H1 (cell line): ENCODE data around the gene PEX5L. TPM values are rescaled to one million over a fixed set of nuclear protein-coding genes. Genes with fewer than 3 reads are reported as not detected.

ENCODE experiments used
- CHD1 ChIP-seq: IDR thresholded peaks from 2 replicates; pipeline ENCODE4 v1.6.1; 2012; ENCODE audit warnings: low read depth, low read length, improper control_type of control experiment
- SP2 ChIP-seq: IDR thresholded peaks from 2 replicates; pipeline ENCODE4 v1.6.1; 2012; ENCODE audit warnings: mild to moderate bottlenecking, low read length, inconsistent platforms
- polyA plus RNA-seq, 7 experiments: library from polyadenylated mRNA; depleted of rRNA in 3 of 7; stranded (reverse) in 5 of 7; unstranded in 2 of 7; fragments of >200 nt in 5 of 7; fragments of 200-250 nt in 2 of 7; gene quantifications; 1 replicate in 5 of 7; 2 replicates in 1 of 7; 4 replicates in 1 of 7; pipeline versions ENCODE4 v1.2.1 to v1.2.3, GENCODE V29; 2011 to 2013; ENCODE audit warnings: missing spikeins in 2 of 7, mixed read lengths in 2 of 7
- total RNA-seq: library from RNA; stranded (reverse); fragmentation: NEBNext Ultra II Directional; extraction: Animal tissue kit (Norgen Biotek cat#: 25700); gene quantifications from 2 replicates; pipeline ENCODE4 v1.2.1, GENCODE V29; 2021

Gene PEX5L
- total and polyA plus RNA-seq, 2 of the 8 experiments (the other 6 are each of a cell fraction or from before 2014, with no cell fraction given), result 0.80 to 4.2 TPM

- no peak for TF ChIP-seq CHD1
- no peak for TF ChIP-seq SP2
- TF ChIP-seq, all 59 proteins: peak for 0
Observed at GRCh38 chr3:180004542-180004941, 32.2 kb downstream of the PEX5L start (continued).
